DMS53 treated with DMSO at 0.1 percent for 48 hours (cell line): Measurements from ENCODE around the gene LSM7.
"Not testable (repeated sequence)": the region's sequence is repeated elsewhere in the genome, so short reads cannot be mapped to it uniquely, and the experiment has no call there.

Experiments used
- DNase-seq: peaks from one replicate; lab custom pipeline; 2025; ENCODE audit not compliant: unreplicated experiment; lab: John Stamatoyannopoulos, UW

The LSM7 gene

DNA sequence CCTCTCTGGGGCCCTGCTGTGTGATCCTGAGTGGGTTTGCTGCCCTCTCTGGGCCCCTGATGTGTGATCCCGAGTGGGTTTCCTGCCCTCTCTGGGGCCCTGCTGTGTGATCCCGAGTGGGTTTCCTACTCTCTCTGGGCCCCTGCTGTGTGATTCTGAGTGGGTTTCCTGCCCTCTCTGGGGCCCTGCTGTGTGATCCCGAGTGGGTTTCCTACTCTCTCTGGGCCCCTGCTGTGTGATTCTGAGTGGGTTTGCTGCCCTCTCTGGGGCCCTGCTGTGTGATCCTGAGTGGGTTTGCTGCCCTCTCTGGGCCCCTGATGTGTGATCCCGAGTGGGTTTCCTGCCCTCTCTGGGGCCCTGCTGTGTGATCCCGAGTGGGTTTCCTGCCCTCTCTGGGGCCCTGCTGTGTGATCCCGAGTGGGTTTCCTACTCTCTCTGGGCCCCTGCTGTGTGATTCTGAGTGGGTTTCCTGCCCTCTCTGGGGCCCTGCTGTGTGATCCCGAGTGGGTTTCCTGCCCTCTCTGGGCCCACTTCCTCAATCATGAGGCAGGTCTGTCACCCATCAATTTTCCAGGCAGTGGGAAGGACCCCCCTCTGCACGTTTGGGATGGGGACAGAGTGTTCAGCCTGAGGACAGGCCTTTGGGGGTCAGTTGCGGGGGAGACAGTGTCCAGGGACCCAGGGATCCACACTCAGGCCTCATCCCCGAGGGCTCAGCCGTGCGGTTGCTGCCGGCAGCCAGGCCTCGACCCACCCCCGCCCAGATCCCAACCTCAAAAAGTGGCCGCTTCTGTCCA is 46.9 kb downstream of the LSM7 start:
- not testable (repeated sequence) for DNase-seq

DNA sequence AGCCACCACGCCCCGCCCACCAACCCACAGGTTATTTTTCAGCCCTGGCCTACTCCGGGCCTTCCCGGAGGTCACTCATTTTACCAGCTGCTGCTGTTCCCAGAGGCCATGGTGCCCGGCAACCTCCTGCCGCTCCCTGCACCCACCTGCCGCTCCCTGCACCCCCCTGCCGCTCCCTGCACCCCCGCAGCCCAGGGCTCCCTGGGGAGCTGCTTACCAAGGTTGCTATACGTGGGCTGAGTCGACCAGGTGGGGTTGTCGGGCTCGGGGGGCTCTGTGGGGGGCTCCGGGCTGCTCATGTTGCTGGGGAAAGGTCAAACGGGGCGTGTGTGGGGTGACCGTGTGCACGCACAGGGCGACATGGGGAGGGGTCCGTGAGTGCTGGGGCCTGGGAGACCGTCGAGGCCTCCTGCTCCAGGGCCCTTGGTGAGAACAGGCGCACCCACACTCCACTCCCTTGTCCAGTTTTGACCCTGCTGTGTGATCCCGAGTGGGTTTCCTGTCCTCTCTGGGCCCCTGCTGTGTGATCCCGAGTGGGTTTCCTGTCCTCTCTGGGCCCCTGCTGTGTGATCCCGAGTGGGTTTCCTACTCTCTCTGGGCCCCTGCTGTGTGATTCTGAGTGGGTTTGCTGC is 47.6 kb downstream of the LSM7 start:
- DNase-seq, result no peak

DNA sequence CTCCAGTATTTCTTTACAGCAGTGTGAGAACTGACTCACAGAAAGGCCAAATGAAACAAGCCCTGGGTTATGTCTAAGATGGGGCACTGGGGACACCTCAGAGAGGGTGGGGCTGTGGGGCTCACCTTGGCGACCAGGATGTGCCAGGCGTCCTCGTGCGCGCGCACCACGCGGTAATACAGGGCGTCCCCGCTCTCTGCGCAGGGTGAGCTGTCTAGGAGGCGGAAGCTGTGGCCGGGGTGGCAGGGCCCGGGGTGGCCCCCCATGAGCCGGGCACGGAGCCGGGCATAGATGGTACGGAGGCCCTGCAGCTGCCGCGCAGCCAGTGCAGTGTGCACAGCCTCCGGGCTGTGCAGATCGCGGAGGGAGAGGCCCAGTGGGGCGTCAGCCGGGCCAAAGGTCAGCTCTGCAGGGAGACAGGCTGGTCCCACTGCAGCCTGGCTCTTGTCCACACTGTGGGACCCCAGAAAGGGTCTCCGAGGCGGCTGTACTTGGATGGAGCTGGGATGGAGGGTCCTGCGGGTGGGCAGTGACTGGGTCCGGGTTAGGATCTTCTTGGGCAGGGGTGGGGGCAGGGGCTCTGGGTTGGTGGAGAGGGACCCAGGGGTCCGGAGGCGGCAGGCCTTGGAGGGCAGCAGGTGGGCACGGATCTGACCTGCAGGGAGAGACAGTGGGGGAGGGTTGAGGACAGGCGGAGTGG is 49.8 kb downstream of the LSM7 start:
- no peak for DNase-seq

DNA sequence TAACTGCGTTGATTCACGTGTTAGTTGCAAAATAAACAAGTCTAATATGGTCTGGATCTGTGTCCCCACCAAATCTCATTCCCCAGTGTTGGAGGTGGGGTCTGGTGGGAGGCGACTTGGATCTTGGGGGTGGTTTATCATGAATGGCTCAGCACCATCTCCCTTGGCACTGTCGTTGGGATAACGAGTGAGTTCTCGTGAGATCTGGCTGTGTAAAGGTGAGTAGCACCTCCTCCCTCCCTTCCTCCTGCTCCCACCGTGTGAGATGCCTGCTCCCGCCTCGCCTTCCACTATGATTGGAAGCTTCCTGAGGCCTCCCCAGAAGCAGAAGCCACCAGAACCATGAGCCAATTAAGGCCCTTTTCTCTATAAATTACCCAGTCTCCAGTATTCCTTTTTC is 51.2 kb downstream of the LSM7 start:
- no peak for DNase-seq

DNA sequence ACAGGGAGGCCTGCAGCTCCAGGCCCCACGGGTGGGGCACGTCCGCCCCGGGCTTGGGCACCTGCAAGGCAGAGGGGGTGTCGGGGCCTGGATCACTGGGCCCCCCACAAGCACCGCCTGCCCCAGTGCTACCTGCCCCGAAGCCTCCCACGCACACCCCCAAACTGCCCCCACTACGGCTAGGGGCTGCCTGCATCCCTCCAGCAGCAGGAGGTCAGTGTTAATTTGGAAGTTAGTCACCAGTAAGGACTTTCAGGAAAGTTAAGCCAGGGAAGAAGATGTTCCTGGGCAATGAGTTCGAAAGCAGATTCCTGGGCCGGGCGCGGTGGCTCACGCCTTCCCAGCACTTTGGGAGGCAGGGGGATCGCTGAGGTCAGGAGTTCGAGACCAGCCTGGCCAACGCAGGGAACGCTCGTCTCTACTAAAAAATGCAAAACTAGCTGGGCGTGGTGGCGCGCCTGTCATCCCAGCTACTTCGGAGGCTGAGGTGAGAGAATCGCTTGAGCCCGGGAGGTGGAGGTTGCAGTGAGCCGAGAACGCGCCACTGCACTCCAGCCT is 51.9 kb downstream of the LSM7 start:
- no peak for DNase-seq

DNA sequence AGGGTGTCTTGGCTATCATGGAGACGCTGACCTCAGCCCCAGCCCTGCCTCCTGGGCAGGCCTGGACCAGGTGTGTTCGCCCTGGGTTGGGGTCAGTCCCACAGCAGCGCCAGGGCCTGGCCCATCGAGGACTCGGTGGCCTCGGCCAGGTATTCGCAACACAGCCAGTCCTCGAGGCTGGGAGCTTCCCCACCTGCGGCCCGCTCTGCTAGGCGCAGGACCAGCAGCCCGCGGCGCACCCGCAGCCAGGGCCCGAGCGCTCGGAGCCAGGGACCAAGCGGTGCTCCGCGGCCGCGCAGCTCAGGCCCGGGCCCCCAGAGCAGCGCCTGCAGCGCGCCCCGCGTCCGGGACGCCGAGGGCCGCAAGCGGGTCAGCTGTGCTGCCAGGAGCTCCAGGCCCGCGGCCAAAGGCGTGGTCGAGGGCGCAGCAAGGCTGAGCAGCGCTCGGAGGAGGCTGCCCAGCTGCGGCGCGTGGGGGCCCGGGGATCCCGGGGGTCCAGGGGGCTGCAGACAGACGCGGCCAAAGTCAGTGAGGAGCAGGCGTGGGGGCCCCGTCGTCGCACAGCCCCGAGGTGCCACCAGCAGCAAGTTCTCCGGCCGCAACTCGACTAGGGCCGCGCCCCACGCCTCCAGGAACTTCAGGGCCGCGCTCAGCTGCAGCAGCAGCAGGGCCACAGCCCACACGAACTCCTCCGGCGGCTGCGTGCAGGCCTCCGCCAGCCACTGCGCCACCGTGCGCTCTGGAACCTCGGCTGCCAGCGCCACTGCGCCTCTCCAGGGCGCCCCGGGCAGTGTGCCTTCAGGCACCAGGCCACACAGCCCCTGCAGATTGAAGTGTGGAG is 52.6 kb downstream of the LSM7 start:
- no peak for DNase-seq

DNA sequence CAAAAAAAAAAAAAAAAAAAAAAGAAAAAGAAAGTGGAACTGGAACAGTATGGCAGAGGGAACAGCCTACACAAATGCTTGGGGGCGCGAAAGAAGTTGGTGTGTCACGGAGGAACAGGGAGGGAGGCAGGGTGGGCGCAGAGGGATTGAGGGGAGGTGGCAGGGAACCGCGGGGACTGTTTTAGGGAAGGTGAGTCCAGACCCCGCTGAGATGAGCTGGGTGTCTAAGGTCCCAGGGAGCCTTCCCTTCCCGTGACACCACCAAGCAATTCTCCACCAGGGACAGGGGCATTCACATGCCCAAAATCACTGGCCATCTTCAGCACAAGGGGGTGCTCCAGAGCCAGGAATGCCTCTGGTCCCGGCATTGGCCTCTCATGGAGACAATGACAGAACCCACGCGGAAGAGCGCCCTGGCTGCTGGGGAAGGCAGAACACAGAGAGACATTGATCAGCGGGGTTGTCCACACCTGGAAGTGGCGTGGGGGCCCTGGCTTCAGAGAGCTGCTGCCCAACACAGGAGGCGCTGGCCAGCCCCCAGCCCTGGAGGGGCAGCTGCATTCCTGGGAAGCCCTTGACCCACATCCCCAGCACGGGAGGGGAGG is 53.4 kb downstream of the LSM7 start:
- DNase-seq, result peak; percentile 22

DNA sequence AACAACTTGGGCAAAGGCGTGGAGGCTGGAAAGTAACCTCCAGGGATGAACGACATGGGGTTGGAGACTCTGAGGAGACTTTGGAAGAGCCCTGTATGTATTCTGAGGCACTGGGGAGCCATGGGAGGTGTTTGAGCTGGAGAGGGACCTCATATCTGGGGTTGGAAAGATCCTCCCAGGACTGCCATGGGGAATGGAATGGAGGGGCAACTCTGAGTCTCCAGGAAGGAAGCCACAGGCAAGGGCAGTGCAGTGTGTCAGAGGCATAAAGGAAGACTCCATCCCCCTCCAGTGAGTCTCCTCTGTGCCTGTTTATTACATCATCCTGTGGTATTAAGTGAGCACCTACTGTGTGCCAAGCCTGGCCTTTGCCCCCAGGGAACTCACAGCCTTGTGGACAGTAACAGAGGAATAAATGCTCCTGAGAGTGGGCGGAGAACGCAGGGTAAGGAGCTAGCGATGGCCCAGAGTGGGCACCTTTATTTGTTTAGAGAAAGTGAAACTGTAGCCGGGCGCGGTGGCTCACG is 54.1 kb downstream of the LSM7 start:
- no peak for DNase-seq

DNA sequence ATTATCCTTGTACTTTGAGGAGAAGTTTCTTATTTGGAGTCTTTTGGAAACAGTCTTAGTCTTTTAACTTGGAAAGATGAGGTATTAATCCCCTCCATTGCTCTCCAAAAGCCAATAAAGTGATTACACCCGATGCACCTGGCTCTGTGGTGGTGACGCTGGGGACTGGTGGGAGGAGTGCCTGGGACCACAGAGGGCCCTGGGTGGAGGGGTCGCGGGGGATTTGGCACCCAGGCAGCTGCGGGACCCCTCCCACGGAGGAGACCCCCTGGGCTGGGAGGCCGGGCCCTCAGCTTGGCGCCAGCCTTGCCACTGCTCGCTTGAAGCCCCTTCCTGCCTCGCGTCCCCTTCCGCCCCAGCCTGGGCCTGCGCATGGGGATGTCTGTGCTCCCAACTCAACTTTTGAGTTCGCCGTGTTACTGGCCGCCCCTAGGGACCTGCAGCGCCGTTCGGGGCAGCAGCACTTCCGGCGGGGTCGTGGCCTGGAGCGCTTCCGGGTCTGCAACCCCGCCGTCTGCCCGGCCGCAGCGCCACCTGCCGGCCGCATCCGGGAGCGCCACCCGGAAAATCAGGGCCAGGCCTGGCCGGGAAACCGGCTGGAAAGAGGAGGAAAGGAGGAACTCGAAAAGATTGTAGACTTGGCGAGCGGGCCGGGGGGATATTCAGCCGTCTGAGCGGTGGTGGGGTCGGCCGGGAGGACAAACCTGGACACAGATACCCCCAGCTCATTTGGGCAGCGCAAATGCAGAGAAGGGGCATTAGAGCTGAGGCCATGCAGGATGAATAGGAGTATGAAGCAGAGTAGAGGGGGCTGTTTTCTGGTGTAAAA is 54.8 kb downstream of the LSM7 start:
- DNase-seq, result no peak
